Natural killer cell (primary cell): ENCODE data around the gene RND1. TPM values are rescaled to one million over a fixed set of nuclear protein-coding genes. Genes with fewer than 3 reads are reported as not detected.

Experiments used
- ATAC-seq, 3 donors: fragments of 150-1000 bp in 2 of 3; fragments of 200-7000 bp in 1 of 3; cut with Tn5 transposase; 1 replicate in 1 of 3; 2 replicates in 2 of 3; pipeline ENCODE4 v1.10.0; 2021; ENCODE audit warnings: mild to moderate bottlenecking in 2 of 3, moderate library complexity in 2 of 3
- DNase-seq, 2 donors: peaks; one replicate each; pipeline versions ENCODE4 v3.0.0 to v3.0.0-alpha.2; 2013 to 2021; ENCODE audit warnings: mixed read lengths in 1 of 2
- H3K27ac ChIP-seq: one replicate; pipeline ENCODE4 v1.5.1; 2013; ENCODE audit warnings: mild to moderate bottlenecking, low read length
- H3K27me3 ChIP-seq: one replicate; pipeline ENCODE4 v1.6.1; 2013; ENCODE audit warnings: low read length; ENCODE audit not compliant: control insufficient read depth, insufficient read depth
- H3K36me3 ChIP-seq: one replicate; pipeline ENCODE4 v1.6.1; 2013; ENCODE audit warnings: low read length; ENCODE audit not compliant: control insufficient read depth, insufficient read depth
- H3K4me1 ChIP-seq: one replicate; pipeline ENCODE4 v1.6.1; 2013; ENCODE audit warnings: low read length; ENCODE audit not compliant: control insufficient read depth, insufficient read depth
- H3K4me3 ChIP-seq: one replicate; pipeline ENCODE4 v1.5.1; 2013; ENCODE audit warnings: low read length
- H3K9me3 ChIP-seq: one replicate; pipeline ENCODE4 v1.6.1; 2013; ENCODE audit warnings: low read length; ENCODE audit not compliant: control insufficient read depth, insufficient read depth
- H3K27ac Mint-ChIP-seq, 2 donors: one replicate each; pipeline ENCODE4 v1.8.0; 2022; ENCODE audit warnings: mild to moderate bottlenecking in 2 of 2, mixed read lengths in 2 of 2, moderate library complexity in 1 of 2
- H3K27me3 Mint-ChIP-seq, 2 donors: one replicate each; pipeline ENCODE4 v1.8.0; 2022; ENCODE audit warnings: low read depth in 2 of 2, mixed read lengths in 2 of 2
- H3K36me3 Mint-ChIP-seq: one replicate; pipeline ENCODE4 v1.8.0; 2022; ENCODE audit warnings: mixed read lengths
- H3K4me1 Mint-ChIP-seq, 2 donors: one replicate each; pipeline ENCODE4 v1.8.0; 2022; ENCODE audit warnings: mixed read lengths in 2 of 2
- H3K4me3 Mint-ChIP-seq: one replicate; pipeline ENCODE4 v1.8.0; 2022; ENCODE audit warnings: mild to moderate bottlenecking, moderate library complexity, mixed read lengths
- H3K9me3 Mint-ChIP-seq, 2 donors: one replicate each; pipeline ENCODE4 v1.8.0; 2022; ENCODE audit warnings: mixed read lengths in 2 of 2
- WGBS: methylation state at CpG from one replicate; pipeline ENCODE4 v1.1.7; 2013; ENCODE audit warnings: missing lambda C conversion rate; ENCODE audit not compliant: insufficient coverage; 5-methylcytosine and 5-hydroxymethylcytosine counted together
- intact Hi-C: fragments of 100-400 bp; cut with micrococcal nuclease; formaldehyde crosslinking; loops from one replicate; pipeline ENCODE4 v1.14.2; 2022
- total RNA-seq, 4 donors: library from RNA; stranded (reverse); fragments of 120-200 nt in 1 of 4; gene quantifications; one replicate each; pipeline versions ENCODE4 v1.2.3 to v1.2.4, GENCODE V29; 2013 to 2022
- TF ChIP-seq, protein P1 (sequence below): fragments of 200-600 bp; IDR thresholded peaks from one replicate; pipeline ENCODE4 v1.8.0; 2022; ENCODE audit warnings: antibody characterized with exemption

Gene RND1
- total RNA-seq, 3 donors from 2014 or later (not counting 1 experiment from before 2014, with no cell fraction given): 1.7 to 6.8 (median 5.6) TPM

DNA sequence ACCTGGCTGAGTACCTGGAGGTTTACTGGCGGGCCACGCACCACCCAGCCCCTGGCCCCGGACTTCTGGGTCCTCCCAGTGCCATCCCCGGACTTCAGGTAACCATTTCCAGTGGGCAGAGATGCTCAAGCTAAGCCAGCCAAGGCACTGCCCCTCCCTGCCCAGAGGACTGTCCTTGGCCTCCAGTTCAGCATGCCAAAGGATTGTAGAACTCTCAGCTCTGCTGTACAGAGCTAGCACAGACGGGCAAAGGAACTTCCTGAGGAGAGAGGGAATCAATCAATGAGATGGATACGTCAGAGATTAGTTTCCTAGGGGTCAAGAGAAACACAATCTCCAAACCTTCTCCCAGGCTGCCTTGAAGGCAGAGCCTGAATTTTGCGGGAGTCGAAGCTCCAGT is 38.6 kb downstream of the RND1 start:
- Mint-ChIP-seq H3K27me3 (peaks cover 0 to 6% of the 10 kb centered on the region in 2 donors), H3K4me3 (no peak overlapping the region), H3K9me3 (no peaks in the 10 kb centered on the region), H3K27ac (no peak overlapping the region), H3K4me1 (peaks cover 0 to 15% of the 10 kb centered on the region in 2 donors), H3K36me3 (peaks cover 9% of the 10 kb centered on the region)
- H3K4me1 ChIP-seq: no peaks in the 10 kb centered on the region
- intact Hi-C loops: no loop called here
- ATAC-seq (no peak), DNase-seq (no peak)
- no peak overlapping the region for H3K27ac ChIP-seq
- H3K36me3 ChIP-seq: peaks cover 38% of the 10 kb centered on the region
- no peaks in the 10 kb centered on the region for H3K9me3 ChIP-seq
- no peak overlapping the region for H3K4me3 ChIP-seq
- no peaks in the 10 kb centered on the region for H3K27me3 ChIP-seq
- 97% methylated on average over 8 of the region's 8 CpGs for WGBS
- TF ChIP-seq, protein P1, sequence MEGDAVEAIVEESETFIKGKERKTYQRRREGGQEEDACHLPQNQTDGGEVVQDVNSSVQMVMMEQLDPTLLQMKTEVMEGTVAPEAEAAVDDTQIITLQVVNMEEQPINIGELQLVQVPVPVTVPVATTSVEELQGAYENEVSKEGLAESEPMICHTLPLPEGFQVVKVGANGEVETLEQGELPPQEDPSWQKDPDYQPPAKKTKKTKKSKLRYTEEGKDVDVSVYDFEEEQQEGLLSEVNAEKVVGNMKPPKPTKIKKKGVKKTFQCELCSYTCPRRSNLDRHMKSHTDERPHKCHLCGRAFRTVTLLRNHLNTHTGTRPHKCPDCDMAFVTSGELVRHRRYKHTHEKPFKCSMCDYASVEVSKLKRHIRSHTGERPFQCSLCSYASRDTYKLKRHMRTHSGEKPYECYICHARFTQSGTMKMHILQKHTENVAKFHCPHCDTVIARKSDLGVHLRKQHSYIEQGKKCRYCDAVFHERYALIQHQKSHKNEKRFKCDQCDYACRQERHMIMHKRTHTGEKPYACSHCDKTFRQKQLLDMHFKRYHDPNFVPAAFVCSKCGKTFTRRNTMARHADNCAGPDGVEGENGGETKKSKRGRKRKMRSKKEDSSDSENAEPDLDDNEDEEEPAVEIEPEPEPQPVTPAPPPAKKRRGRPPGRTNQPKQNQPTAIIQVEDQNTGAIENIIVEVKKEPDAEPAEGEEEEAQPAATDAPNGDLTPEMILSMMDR: no peak

DNA sequence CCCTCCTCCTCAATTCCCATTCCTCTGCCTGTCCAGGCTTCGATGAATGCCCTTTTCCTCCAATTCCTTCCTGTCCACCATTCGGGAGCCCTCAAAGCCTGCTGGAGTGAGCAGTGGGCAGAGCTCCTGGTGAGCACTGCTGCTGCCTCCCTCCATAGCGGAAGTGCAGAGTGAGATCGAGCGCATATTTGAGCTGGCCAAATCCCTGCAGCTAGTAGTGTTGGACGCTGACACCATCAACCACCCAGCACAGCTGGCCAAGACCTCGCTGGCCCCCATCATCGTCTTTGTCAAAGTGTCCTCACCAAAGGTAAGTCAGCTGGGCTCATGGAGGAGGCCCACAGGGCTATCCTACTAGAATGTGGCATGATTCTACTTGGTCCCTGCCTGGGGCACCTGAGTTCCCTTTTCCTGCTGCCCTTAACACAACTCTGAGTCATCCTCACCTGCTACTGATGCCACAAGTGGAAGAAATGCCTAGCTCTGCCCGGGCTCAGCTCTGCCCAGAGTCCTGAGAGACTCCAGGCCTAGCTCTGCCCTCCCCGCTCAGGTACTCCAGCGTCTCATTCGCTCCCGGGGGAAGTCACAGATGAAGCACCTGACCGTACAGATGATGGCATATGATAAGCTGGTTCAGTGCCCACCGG is 39.3 kb downstream of the RND1 start:
- Mint-ChIP-seq H3K27ac (peak overlapping the region in 1 of 2 donors; percentile 21), H3K4me1 (peaks cover 0 to 15% of the 10 kb centered on the region in 2 donors), H3K9me3 (no peaks in the 10 kb centered on the region), H3K36me3 (peaks cover 5% of the 10 kb centered on the region), H3K4me3 (no peak overlapping the region), H3K27me3 (peaks cover 0 to 7% of the 10 kb centered on the region in 2 donors)
- ATAC-seq (no peak), DNase-seq (no peak)
- 90% methylated on average over 15 of the region's 15 CpGs for WGBS
- Histone ChIP-seq H3K9me3 (no peaks in the 10 kb centered on the region), H3K4me3 (no peak overlapping the region), H3K27me3 (no peaks in the 10 kb centered on the region), H3K36me3 (peaks cover 31% of the 10 kb centered on the region), H3K27ac (no peak overlapping the region), H3K4me1 (no peaks in the 10 kb centered on the region)
- TF ChIP-seq, protein P1: no peak
- intact Hi-C loops: no loop called here

- intact Hi-C loops: no loop called here
- Histone ChIP-seq H3K4me3 (no peak overlapping the region), H3K27me3 (no peaks in the 10 kb centered on the region), H3K9me3 (no peaks in the 10 kb centered on the region), H3K36me3 (peaks cover 17% of the 10 kb centered on the region), H3K27ac (no peak overlapping the region), H3K4me1 (no peaks in the 10 kb centered on the region)
- Mint-ChIP-seq H3K9me3 (no peaks in the 10 kb centered on the region), H3K36me3 (no peaks in the 10 kb centered on the region), H3K27me3 (peaks cover 0 to 7% of the 10 kb centered on the region in 2 donors), H3K27ac (no peak overlapping the region), H3K4me3 (no peak overlapping the region), H3K4me1 (peaks cover 0 to 15% of the 10 kb centered on the region in 2 donors)
- DNase-seq (no peak), ATAC-seq (no peak)
- TF ChIP-seq, protein P1: no peak
- 87% methylated on average over 3 of the region's 4 CpGs for WGBS
These were observed 40.8 kb downstream of the RND1 start for GRCh38 chr12:48824905-48825304.

DNA sequence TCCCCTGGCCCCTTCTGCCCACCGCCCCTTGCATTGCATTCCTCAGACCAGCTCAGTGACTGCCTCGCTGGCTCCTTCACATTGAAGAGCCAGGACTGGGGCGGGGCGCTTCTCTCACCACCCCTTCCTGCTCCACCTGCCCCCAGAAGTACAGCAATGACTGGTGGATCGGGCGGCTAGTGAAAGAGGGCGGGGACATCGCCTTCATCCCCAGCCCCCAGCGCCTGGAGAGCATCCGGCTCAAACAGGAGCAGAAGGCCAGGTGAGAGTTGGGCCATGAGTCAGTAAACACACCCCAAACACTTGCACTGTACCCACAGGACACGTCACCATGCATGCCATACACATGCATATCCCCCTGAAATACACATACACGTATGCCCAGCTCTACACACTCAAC is 41.6 kb downstream of the RND1 start:
- DNase-seq: peak in 1 of 2 donors; percentile 39
- Mint-ChIP-seq H3K36me3 (no peaks in the 10 kb centered on the region), H3K4me1 (peaks cover 0 to 16% of the 10 kb centered on the region in 2 donors), H3K27me3 (peaks cover 0 to 7% of the 10 kb centered on the region in 2 donors), H3K9me3 (no peaks in the 10 kb centered on the region), H3K27ac (no peak overlapping the region), H3K4me3 (no peak overlapping the region)
- ATAC-seq: peak in 1 of 3 donors; percentile 42
- Histone ChIP-seq H3K4me3 (no peak overlapping the region), H3K36me3 (peaks cover 9% of the 10 kb centered on the region), H3K4me1 (peaks cover 1% of the 10 kb centered on the region), H3K9me3 (no peaks in the 10 kb centered on the region), H3K27me3 (no peaks in the 10 kb centered on the region), H3K27ac (no peak overlapping the region)
- 85% methylated on average over 12 of the region's 12 CpGs for WGBS
- TF ChIP-seq, protein P1: no peak
- intact Hi-C loops: no loop called here
